Esophagus muscularis mucosa (tissue), 4 donors: ENCODE measurements around the gene ANKRD17.

Experiments
- EP300 ChIP-seq: sonication (generic); formaldehyde crosslinking; IDR thresholded peaks from one replicate; pipeline ENCODE4 v1.6.1; 2017; ENCODE audit warnings: antibody characterized with exemption
- POLR2A ChIP-seq: fragments of 450-650 bp; IDR thresholded peaks from one replicate; pipeline ENCODE4 v1.6.1; 2017; ENCODE audit warnings: antibody characterized with exemption, moderate library complexity, mild to moderate bottlenecking, low read depth
- POLR2AphosphoS5 ChIP-seq, 2 donors: sonication (generic); formaldehyde crosslinking; IDR thresholded peaks; one replicate each; pipeline ENCODE4 v1.6.1; 2017; ENCODE audit warnings: antibody characterized with exemption in 2 of 2
- TF ChIP-seq, protein P1 (sequence below), 3 experiments: fragments of 200-600 bp in 2 of 3; fragments of 450-650 bp in 1 of 3; sonication (generic) in 2 of 3; IDR thresholded peaks; one replicate each; pipeline ENCODE4 v1.5.1; 2017 to 2019; ENCODE audit warnings: antibody characterized with exemption in 3 of 3, mild to moderate bottlenecking in 2 of 3, moderate library complexity in 1 of 3

DNA sequence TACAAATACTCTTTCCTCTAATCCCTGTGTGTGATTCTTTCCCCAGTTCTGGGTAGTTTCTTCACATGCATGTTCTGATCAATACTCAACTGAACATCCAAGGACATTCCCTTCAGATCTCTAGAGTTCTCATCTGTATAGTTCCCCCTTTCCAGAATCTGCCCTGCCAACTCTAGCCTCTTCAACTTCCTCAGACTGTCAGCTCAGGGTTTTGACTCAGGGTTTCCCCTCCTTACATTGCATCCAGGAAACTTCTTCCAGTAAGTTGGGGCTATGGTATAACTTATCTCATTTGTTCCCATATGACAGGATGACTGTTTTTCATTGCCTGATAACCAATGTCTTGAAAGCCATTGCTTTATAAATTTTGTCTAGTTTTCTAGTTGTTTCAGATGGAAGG lies 14.2 kb upstream of the ANKRD17 start:
- TF ChIP-seq, protein P1, sequence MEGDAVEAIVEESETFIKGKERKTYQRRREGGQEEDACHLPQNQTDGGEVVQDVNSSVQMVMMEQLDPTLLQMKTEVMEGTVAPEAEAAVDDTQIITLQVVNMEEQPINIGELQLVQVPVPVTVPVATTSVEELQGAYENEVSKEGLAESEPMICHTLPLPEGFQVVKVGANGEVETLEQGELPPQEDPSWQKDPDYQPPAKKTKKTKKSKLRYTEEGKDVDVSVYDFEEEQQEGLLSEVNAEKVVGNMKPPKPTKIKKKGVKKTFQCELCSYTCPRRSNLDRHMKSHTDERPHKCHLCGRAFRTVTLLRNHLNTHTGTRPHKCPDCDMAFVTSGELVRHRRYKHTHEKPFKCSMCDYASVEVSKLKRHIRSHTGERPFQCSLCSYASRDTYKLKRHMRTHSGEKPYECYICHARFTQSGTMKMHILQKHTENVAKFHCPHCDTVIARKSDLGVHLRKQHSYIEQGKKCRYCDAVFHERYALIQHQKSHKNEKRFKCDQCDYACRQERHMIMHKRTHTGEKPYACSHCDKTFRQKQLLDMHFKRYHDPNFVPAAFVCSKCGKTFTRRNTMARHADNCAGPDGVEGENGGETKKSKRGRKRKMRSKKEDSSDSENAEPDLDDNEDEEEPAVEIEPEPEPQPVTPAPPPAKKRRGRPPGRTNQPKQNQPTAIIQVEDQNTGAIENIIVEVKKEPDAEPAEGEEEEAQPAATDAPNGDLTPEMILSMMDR (IDR thresholded peaks at IDR 0.05) = no peak
- TF ChIP-seq POLR2AphosphoS5 (IDR thresholded peaks at IDR 0.05) (no peak), POLR2A (no peak), EP300 (no peak)
